ENCODE results near the gene DMAC2. TPM values are rescaled to one million over a fixed set of nuclear protein-coding genes. Genes with fewer than 3 reads are reported as not detected.
"Not testable (repeated sequence)": the region's sequence is repeated elsewhere in the genome, so short reads cannot be mapped to it uniquely, and the experiment has no call there.

Gene DMAC2
- 37.6 and 56.2 TPM in 2 replicates for total RNA-seq (2014; rRNA removed; shearing (Covaris generic); ENCODE audit: low replicate concordance)

- Histone ChIP-seq H3K4me3 (peak within 1 kb of the TSS; percentile 100), H3K36me3 (peaks cover 15% of the 10 kb centered on the region), H3K9me3 (no peaks in the 10 kb centered on the region), H3K27me3 (peaks cover 5% of the 10 kb centered on the region; the same call in 1 of the 2 replicates)
- peak; percentile 97 for DNase-seq
Observed at GRCh38 chr19:41439441-41440222, at the start of gene DMAC2. DMAC2 (minus strand) TSS chr19:41439912; CDS start chr19:41439899, 13 bp downstream.

- H3K9me3 ChIP-seq, H3K4me3 ChIP-seq, DNase-seq, H3K36me3 ChIP-seq: not testable (repeated sequence)
- peaks cover 33% of the 10 kb centered on the region for H3K27me3 ChIP-seq
Observed at GRCh38 chr19:41486953-41487352, 47.2 kb upstream of the DMAC2 start.

GRCh38 chr19:41484822-41485221 lies 45.1 kb upstream of the DMAC2 start:
- DNase-seq, result no peak
- Histone ChIP-seq H3K9me3 (peaks cover 6% of the 10 kb centered on the region), H3K27me3 (peaks cover 43% of the 10 kb centered on the region), H3K36me3 (no peaks in the 10 kb centered on the region), H3K4me3 (no peak overlapping the region)

GRCh38 chr19:41480336-41480735 lies 40.6 kb upstream of the DMAC2 start:
- Histone ChIP-seq H3K4me3 (no peak overlapping the region), H3K36me3 (no peaks in the 10 kb centered on the region), H3K9me3 (peaks cover 3% of the 10 kb centered on the region), H3K27me3 (peaks cover 53% of the 10 kb centered on the region)
- DNase-seq, result no peak

- DNase-seq, result no peak
- Histone ChIP-seq H3K4me3 (no peak overlapping the region), H3K36me3 (no peaks in the 10 kb centered on the region), H3K27me3 (peaks cover 50% of the 10 kb centered on the region), H3K9me3 (peaks cover 3% of the 10 kb centered on the region)
Observed at GRCh38 chr19:41479757-41480191, 40.1 kb upstream of the DMAC2 start.

- Histone ChIP-seq H3K9me3 (peaks cover 3% of the 10 kb centered on the region), H3K27me3 (peaks cover 49% of the 10 kb centered on the region), H3K4me3 (no peak overlapping the region), H3K36me3 (no peaks in the 10 kb centered on the region)
- DNase-seq, result no peak
Observed at GRCh38 chr19:41478875-41479756, 39.4 kb upstream of the DMAC2 start.

GRCh38 chr19:41478171-41478570 lies 38.5 kb upstream of the DMAC2 start:
- DNase-seq, result no peak
- Histone ChIP-seq H3K27me3 (peaks cover 51% of the 10 kb centered on the region), H3K36me3 (no peaks in the 10 kb centered on the region), H3K9me3 (peaks cover 3% of the 10 kb centered on the region), H3K4me3 (no peak overlapping the region)

- Histone ChIP-seq H3K36me3 (no peaks in the 10 kb centered on the region), H3K27me3 (peaks cover 51% of the 10 kb centered on the region), H3K9me3 (no peaks in the 10 kb centered on the region), H3K4me3 (no peak overlapping the region)
- no peak for DNase-seq
Observed at GRCh38 chr19:41476583-41476982, 36.9 kb upstream of the DMAC2 start.

- H3K36me3 ChIP-seq, DNase-seq, H3K9me3 ChIP-seq, H3K4me3 ChIP-seq: not testable (repeated sequence)
- peaks cover 70% of the 10 kb centered on the region for H3K27me3 ChIP-seq
Observed at GRCh38 chr19:41463257-41464256, 23.8 kb upstream of the DMAC2 start.

GRCh38 chr19:41462497-41462896 lies 22.8 kb upstream of the DMAC2 start:
- no peak for DNase-seq
- H3K27me3 ChIP-seq, result peaks cover 68% of the 10 kb centered on the region
- no peak overlapping the region for H3K4me3 ChIP-seq
- H3K36me3 ChIP-seq, result no peaks in the 10 kb centered on the region
- no peaks in the 10 kb centered on the region; the same call in 1 of the 2 replicates for H3K9me3 ChIP-seq

- Histone ChIP-seq H3K4me3 (no peak overlapping the region), H3K27me3 (peaks cover 37% of the 10 kb centered on the region), H3K9me3 (peaks cover 18% of the 10 kb centered on the region), H3K36me3 (no peaks in the 10 kb centered on the region)
- no peak for DNase-seq
Observed at GRCh38 chr19:41457241-41457640, 17.5 kb upstream of the DMAC2 start.

GRCh38 chr19:41456342-41456918 lies 16.7 kb upstream of the DMAC2 start:
- peaks cover 18% of the 10 kb centered on the region for H3K9me3 ChIP-seq
- DNase-seq, result no peak

GRCh38 chr19:41455936-41456335 lies 16.2 kb upstream of the DMAC2 start:
- no peaks in the 10 kb centered on the region for H3K36me3 ChIP-seq
- no peak overlapping the region for H3K4me3 ChIP-seq
- no peak for DNase-seq
- peaks cover 30% of the 10 kb centered on the region for H3K27me3 ChIP-seq
- H3K9me3 ChIP-seq, result peaks cover 18% of the 10 kb centered on the region

More at GRCh38 chr19:41456342-41456918, 16.7 kb upstream of the DMAC2 start:
- Histone ChIP-seq H3K4me3 (no peak overlapping the region), H3K36me3 (no peaks in the 10 kb centered on the region), H3K27me3 (peaks cover 30% of the 10 kb centered on the region)

- Histone ChIP-seq H3K4me3 (no peak overlapping the region), H3K36me3 (no peaks in the 10 kb centered on the region)
Observed at GRCh38 chr19:41452584-41453275, 13.0 kb upstream of the DMAC2 start.

GRCh38 chr19:41449865-41450178 lies 10.1 kb upstream of the DMAC2 start:
- no peak for DNase-seq

More at GRCh38 chr19:41452584-41453275, 13.0 kb upstream of the DMAC2 start:
- Histone ChIP-seq H3K27me3 (peaks cover 17% of the 10 kb centered on the region; the same call in 1 of the 2 replicates), H3K9me3 (peaks cover 18% of the 10 kb centered on the region)
- DNase-seq, result no peak

More at GRCh38 chr19:41449865-41450178, 10.1 kb upstream of the DMAC2 start:
- Histone ChIP-seq H3K9me3 (0 out of 2 replicates have a peak, but pooled peaks cover 5% of the 10 kb centered on the region), H3K36me3 (no peaks in the 10 kb centered on the region), H3K27me3 (peaks cover 26% of the 10 kb centered on the region), H3K4me3 (no peak overlapping the region)

Measured in MG63 (cell line).